ENCODE data around the gene BCAT1. TPM values are rescaled to one million over a fixed set of nuclear protein-coding genes. Genes with fewer than 3 reads are reported as not detected.

BCAT1 gene
- total and polyA plus RNA-seq, 2 donors (not counting 3 experiments of a cell fraction or from before 2014, with no cell fraction given): 21.6 to 267 TPM

DNA sequence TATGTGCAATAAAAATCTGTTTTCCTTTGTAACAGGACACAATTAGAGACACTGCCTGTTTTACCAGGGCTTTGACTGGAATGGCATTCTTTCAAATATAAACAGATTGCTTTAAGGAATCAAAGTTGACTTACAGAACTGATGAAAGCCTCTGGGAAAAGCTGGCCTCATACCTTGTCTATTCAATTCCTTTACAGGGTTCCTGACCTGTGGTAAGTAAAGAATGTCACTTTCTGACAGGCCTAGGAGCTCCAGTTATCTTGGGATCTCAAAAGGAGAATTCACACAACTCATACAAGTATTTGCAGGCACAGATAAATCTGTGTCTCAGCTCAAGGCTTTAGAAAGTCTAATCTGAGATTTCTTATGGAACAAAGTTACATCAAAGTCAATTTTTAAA, 88.4 kb downstream of the BCAT1 start:
- no peak overlapping the region for H2AFZ ChIP-seq (ENCODE audit: low read depth, low read length)
- dilution Hi-C loops (cut with MboI; ENCODE audit: extremely low pct_ligation_motif_present, low sequenced_read_pairs) (no loop called here), intact Hi-C loops (cut with micrococcal nuclease) (no loop called here)
- H3K4me2 ChIP-seq (ENCODE audit: insufficient read depth, low read length): no peak overlapping the region
- H3K9me3 ChIP-seq (replicated peaks; ENCODE audit: control insufficient read depth, insufficient read depth, low read length): no peaks in the 10 kb centered on the region
- peaks cover 22% of the 10 kb centered on the region for H3K4me1 ChIP-seq (ENCODE audit: control insufficient read depth, extremely low read depth, insufficient read depth, low read length)
- peaks cover 3% of the 10 kb centered on the region for H4K20me1 ChIP-seq (replicated peaks; ENCODE audit: control insufficient read depth, extremely low read depth, insufficient read depth, low read length)
- H3K79me2 ChIP-seq (ENCODE audit: control insufficient read depth, insufficient read depth, low read length): peaks cover 9% of the 10 kb centered on the region
- POLR2A ChIA-PET: no interaction called here
- CTCF ChIA-PET: interaction anchor here (1.1 to 1.4 kb wide), 3 partner anchors 9 to 21 kb away, joined by 3 to 4 read pairs (median 4); no protein-coding TSS in a partner anchor
- H3K36me3 ChIP-seq (ENCODE audit: control insufficient read depth in 2 of 2, extremely low read depth in 1 of 2, insufficient read depth in 2 of 2, low read length in 2 of 2): peaks cover 3 to 10% of the 10 kb centered on the region in 2 experiments
- no peak for DNase-seq (ENCODE audit: low read depth, low spot score)
- no TSS peak for BruUV-seq (replicated peaks)
- no peak for FAIRE-seq
- H3K4me3 ChIP-seq (replicated peaks in 1 of 3; ENCODE audit: insufficient read depth in 1 of 3, low read depth in 1 of 3, low read length in 3 of 3): no peak overlapping the region
- no peak for TF ChIP-seq MYC (IDR thresholded peaks at IDR 0.05; ENCODE audit: low read depth, low read length)
- no peak for TF ChIP-seq EZH2 (IDR thresholded peaks at IDR 0.05; ENCODE audit: borderline replicate concordance, low read depth, low read length, severe bottlenecking)
- no peak for TF ChIP-seq JUN (IDR thresholded peaks at IDR 0.05; ENCODE audit: borderline replicate concordance, insufficient read depth, insufficient read length, low read depth)
- no peak for TF ChIP-seq FOS (IDR thresholded peaks at IDR 0.05; ENCODE audit: borderline replicate concordance, insufficient read depth, low read length)
- TF ChIP-seq POLR2AphosphoS5 (IDR thresholded peaks at IDR 0.05; ENCODE audit: insufficient read depth, low read depth, low read length): no peak
- TF ChIP-seq, protein P1, sequence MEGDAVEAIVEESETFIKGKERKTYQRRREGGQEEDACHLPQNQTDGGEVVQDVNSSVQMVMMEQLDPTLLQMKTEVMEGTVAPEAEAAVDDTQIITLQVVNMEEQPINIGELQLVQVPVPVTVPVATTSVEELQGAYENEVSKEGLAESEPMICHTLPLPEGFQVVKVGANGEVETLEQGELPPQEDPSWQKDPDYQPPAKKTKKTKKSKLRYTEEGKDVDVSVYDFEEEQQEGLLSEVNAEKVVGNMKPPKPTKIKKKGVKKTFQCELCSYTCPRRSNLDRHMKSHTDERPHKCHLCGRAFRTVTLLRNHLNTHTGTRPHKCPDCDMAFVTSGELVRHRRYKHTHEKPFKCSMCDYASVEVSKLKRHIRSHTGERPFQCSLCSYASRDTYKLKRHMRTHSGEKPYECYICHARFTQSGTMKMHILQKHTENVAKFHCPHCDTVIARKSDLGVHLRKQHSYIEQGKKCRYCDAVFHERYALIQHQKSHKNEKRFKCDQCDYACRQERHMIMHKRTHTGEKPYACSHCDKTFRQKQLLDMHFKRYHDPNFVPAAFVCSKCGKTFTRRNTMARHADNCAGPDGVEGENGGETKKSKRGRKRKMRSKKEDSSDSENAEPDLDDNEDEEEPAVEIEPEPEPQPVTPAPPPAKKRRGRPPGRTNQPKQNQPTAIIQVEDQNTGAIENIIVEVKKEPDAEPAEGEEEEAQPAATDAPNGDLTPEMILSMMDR (IDR thresholded peaks at IDR 0.05; ENCODE audit: extremely low read depth in 1 of 2, insufficient read depth in 1 of 2, low read depth in 1 of 2, low read length in 2 of 2): no peak
- TF ChIP-seq POLR2A (IDR thresholded peaks at IDR 0.05; ENCODE audit: low read depth, low read length): no peak
- TF ChIP-seq, protein P2, sequence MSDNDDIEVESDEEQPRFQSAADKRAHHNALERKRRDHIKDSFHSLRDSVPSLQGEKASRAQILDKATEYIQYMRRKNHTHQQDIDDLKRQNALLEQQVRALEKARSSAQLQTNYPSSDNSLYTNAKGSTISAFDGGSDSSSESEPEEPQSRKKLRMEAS (IDR thresholded peaks at IDR 0.05; ENCODE audit: insufficient read depth, insufficient read length): no peak
- no peak for TF ChIP-seq GATA2 (IDR thresholded peaks at IDR 0.05; ENCODE audit: insufficient read depth, insufficient read length, low read depth, low read length)
- no peaks in the 10 kb centered on the region for H3K9me1 ChIP-seq (replicated peaks; ENCODE audit: control insufficient read depth, extremely low read depth, insufficient read depth, low read length)
- no peak overlapping the region for H3K9ac ChIP-seq (replicated peaks; ENCODE audit: extremely low read depth, insufficient read depth, low read length)
- H3K27me3 ChIP-seq (ENCODE audit: control insufficient read depth in 2 of 2, insufficient read depth in 2 of 2, low read length in 2 of 2): no peaks in the 10 kb centered on the region
- H3K27ac ChIP-seq (ENCODE audit: insufficient read depth, low read depth, low read length): no peak overlapping the region
